GM19468 (cell line): Measurements from ENCODE around the gene WWOX.

ENCODE experiments used
- ATAC-seq: cut with Tn5 transposase; IDR thresholded peaks from one replicate; pipeline ENCODE4 v1.9.1; 2021; ENCODE audit warnings: mild to moderate bottlenecking, moderate library complexity, moderate number of reproducible peaks; ENCODE audit not compliant: unreplicated experiment; ENCODE audit errors: extremely low read depth

WWOX gene

DNA sequence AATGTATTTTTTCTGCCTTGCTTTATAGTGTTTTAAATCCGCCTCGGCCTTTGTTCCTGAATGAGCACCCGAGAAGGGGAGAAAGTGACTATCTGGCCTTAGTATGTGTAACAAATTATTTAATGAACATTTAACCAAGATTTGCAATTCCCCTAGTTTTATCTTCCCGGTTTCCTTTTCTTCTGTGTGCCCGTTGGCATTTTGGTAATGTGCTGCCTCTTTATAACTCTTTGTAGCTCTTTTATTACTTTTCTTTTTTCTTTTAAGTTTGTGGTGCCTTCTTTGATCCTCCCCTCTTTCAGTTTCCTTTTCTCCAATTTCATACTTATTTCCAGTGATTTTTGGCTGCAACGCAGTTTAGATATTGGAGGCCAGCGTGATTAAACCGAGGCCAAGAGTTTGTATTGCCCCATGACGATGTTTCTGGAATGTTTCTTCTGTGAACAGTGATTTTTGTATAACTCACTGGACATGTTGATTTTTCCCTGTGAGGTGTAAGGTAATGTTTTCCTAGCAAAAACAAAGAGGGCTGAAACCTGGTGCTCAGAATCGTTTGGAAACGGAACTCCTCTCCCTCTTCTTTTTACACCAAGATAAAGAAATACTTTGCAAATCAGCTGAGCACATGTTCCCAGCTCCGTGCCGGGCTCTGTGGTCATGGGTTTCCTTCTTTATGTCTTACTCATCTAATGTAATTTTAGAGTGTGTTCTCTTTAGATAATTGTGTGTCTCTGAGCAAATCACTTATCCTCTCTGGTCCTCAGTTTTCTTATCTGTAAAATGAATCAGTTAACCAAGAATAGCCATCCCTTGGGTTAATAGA is 344.3 kb downstream of the WWOX start:
- no peak for ATAC-seq

DNA sequence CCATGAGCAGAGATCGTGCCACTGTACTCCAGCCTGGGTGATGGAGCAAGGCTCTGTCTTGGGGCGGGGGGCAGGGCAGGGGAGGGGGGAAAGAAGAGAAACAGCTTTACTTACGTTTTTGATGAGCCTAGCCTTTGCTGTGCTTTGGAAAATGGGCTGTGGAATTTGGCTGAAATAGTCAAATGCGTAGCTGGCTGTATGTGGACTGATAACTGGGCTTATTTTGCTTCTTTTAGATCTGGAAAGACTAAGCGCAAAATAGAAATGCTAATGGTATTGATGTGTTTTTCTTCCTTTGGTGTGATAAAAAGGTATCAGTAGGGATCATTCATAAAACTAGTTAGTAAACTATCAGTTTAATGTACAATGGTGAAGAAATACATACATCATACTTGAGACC is 346.4 kb downstream of the WWOX start:
- ATAC-seq, result no peak

- ATAC-seq, result no peak
Observed at GRCh38 chr16:78446486-78446885, 347.0 kb downstream of the WWOX start.

DNA sequence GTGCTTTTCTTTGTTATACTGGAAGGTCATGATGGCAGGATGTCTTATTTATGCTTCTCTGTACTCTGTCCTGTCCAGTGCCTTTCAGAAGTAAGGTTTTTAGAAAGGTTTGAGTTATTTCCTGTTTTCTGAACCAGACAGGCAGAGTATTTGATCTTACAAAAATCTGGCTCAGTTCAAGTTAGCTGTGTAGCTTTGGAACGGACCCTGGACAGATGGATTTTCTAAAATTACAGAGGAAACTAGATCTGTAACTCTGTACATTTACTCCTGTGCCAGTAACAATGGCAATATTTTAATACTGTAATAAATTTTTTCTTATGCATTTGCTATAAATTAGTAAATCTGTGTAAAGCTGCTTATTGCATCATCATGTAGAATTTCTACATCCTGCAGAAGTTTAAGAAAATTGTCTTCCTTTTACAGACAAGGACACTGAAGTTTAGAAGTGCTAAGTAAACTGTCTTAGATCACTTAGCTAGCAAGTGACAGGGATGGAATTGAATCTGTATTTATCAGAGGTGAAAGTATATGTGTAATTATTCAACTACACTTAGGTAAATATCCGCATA is 347.6 kb downstream of the WWOX start:
- ATAC-seq, result no peak

GRCh38 chr16:78448658-78449271 is 349.3 kb downstream of the WWOX start:
- ATAC-seq, result no peak

DNA sequence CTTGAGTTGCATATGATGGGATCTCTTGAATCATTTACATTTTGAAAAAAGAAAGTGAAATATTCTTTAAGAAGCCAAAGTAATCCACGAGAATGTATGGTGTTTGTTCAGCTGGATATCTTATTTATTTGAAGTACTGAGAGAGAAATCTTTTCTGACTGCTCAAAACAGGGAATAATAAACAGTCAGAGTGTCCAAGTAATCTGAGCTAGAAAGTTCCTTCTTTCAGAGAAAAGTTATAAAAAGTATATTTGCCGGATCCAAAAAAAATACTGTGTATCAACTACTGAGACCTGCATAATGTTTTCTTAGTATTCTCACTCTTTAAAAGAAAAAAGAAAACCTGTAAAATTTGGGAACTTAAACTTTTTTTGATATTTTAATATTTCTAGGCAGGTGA is 350.8 kb downstream of the WWOX start:
- ATAC-seq, result no peak

DNA sequence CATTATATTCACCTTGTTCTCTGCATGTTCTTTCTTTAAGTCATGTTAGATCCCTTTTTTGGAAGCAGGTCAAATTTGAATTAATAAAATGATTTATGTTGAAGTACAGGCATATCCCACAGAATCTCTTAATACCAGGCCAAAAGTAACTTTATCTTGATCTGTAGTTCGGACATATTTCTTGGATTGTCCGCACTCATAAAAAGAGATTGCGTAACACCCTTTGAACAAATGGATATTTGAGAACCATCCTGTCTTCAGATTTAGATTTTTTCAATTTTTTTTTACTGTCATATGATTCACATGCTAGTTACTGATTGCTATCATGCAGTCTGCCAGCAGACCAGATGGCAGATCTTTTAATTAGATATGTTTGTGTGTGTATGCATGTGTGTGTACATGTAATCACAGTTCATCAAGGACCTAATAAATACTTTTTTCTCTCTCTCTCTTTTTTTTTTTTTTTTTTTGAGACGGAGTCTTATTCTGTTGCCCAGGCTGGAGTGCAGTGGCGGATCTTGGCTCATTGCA is 352.6 kb downstream of the WWOX start:
- ATAC-seq, result no peak

GRCh38 chr16:78455861-78456260 is 356.4 kb downstream of the WWOX start:
- ATAC-seq, result no peak

- no peak for ATAC-seq
Observed at GRCh38 chr16:78458588-78458987, 359.1 kb downstream of the WWOX start.

- no peak for ATAC-seq
Observed at GRCh38 chr16:78460428-78460827, 361.0 kb downstream of the WWOX start.

DNA sequence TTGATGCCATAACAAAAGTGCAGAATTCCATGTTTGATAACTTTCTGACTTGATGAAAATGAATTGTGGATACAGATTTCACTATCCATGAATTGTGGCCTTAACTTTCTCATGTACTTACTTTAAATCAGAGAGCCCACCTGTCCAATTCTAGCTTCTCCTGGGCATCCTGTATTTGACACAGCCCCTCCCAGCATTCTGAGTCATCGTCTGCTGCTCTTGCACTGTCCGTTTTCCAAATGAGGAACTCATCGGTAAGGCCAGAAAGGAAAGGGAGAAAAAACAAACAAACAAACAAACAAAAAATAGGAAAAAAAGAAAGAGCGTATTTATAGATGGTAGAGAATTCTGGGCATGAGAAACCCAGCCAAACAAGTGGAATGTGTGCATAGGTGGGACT is 361.6 kb downstream of the WWOX start:
- no peak for ATAC-seq

DNA sequence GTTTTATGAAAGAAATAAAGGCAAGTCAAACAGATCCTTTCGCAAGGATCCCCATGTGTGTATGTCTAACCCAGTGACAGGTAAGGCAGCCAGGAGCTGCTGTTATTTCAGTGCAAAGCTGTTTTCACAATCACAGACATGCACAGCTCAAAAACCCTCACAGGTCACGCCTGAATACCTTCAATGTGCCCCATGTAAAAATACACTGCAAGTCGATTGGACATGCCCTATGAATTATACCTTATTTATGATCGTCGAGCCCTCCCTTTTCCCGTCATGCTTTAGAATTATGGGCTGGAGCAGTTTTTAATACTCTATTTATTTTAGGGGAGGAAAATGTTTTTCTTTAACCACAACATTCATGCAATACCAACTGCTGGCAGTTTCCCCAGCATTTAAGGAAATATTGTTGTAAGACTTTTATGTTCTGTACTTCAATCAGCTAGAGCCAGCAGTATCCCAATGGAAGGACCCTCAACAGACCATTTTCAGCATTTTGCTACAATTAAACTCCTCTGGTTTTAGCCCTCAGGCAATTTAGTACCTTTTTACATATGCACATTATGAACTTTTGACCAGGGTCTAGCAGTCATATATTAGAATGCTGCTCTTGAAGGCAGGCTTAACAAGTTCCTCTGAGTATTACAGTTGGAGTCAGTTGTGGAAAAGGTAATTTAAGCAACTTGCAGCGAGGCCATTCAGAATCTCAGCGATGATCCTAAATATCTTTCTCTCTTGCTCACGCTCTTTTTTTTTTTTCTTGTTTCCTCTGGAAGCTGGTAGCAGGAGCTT is 362.2 kb downstream of the WWOX start:
- ATAC-seq, result no peak

DNA sequence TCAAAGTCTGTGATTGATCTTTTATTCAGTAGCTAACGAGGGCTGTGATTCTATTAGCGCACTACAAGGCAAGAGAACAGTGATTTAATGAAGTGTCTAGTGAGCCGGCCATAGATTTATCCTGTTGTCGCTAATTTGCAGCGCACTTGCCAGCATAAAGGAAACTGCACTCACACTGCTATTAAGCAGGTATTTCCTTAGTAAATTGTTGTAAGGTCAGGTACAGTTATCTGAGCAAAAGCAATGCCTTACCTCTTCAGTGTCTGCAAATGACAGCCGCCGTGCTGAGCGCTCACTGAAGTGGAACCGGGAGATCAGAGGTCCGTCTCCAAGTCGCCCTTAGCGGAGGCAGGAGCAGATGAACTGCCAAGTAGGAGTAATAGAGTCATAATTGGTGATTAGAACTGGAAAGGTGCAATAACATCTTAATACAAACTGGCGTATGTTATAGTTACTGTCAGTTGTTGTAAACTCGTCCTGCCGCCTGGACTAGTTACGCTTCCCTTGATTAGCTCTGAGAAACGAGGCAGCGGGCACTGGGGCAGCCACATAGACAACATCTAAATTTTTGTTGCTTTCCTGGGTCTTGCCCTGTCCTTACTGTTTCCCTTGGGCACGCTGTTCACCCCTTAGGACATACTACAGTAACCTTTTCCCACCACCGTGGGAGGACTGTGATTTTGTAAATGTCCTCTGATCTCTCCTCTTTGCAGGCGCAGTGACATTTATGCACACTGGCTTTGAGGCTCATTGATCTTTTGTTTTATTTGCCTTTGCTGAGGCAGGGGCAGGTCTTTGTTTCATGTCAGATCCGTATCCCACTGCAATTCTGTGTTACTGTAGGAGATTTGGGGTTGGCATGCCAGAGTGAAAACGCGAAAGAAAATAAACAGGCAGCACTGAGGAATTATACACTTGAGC is 363.1 kb downstream of the WWOX start:
- ATAC-seq, result no peak

- ATAC-seq, result no peak
Observed at GRCh38 chr16:78463591-78463990, 364.1 kb downstream of the WWOX start.

DNA sequence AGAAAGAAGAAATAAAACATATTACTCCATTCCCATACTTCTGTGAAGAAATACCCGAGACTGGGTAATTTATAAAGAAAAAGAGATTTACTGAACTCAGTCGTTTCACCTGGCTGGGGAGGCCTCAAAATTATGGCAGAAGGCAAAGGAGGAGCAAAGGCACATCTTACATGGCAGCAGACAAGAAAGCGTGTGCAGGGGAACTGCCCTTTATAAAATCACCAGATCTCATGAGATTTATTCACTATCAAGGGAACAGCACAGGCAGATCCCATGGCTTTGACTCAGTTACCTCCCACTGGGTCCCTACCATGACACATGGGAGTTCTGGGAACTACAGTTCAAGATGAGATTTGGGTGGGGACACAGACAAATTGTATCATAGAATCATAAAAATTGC is 365.4 kb downstream of the WWOX start:
- no peak for ATAC-seq

- ATAC-seq, result no peak
Observed at GRCh38 chr16:78465730-78466129, 366.3 kb downstream of the WWOX start.

DNA sequence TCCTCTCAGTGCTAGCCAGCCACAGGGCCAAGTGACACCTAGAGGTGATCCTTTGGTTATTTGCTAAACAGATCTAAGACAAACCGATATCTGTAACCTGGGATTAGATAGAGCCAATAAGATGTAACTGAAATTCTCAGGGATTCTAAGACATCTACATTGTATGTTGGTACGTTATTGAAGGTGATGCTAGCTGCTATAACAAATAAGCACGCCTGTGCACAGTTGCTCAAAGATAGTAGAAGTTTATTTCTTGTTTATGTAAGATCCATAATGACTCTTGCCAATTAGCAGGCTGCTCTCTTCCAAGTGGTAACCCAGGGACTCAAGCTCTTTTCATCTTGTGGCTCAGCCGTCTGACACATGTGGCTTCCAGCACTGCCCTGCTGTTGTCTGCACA is 370.3 kb downstream of the WWOX start:
- no peak for ATAC-seq

- ATAC-seq, result no peak
Observed at GRCh38 chr16:78473031-78473699, 373.7 kb downstream of the WWOX start.

DNA sequence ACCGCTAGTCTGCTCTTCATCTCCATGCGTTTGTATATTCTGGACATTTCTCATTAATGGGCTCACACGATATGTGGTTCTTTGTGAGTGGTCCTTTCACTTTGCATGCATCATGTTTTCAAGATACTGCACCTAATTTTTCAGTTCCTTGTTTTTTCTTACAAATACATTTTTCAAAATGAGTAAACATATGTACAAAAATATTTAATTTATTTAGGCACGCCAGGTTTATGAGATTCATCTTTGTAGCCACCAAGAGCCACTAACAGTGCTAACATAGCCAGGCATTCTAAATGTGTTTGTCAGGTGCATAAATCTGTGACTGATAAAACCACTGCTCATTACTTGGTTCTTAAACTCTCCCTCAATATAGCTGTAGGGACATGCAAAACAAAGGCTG is 375.3 kb downstream of the WWOX start:
- ATAC-seq, result peak; percentile 45
